ENCODE results near the gene EPHA3. TPM values are rescaled to one million over a fixed set of nuclear protein-coding genes. Genes with fewer than 3 reads are reported as not detected.

The EPHA3 gene
- total RNA-seq, 2 donors from 2014 or later: 0.15 to 0.18 TPM

- Mint-ChIP-seq H3K9me3 (no peaks in the 10 kb centered on the region), H3K4me1 (peaks cover 33% of the 10 kb centered on the region), H3K27ac (no peak overlapping the region), H3K36me3 (ENCODE audit: low read depth) (no peaks in the 10 kb centered on the region), H3K27me3 (ENCODE audit: insufficient read depth) (no peaks in the 10 kb centered on the region), H3K4me3 (no peak overlapping the region)
- Histone ChIP-seq H3K27ac (ENCODE audit: low read depth, low read length) (no peak overlapping the region), H3K4me1 (ENCODE audit: control insufficient read depth, insufficient read depth, low read length) (no peaks in the 10 kb centered on the region), H3K9ac (ENCODE audit: extremely low read depth, low read length, poor library complexity, severe bottlenecking) (no peak overlapping the region), H3K27me3 (ENCODE audit: control insufficient read depth, insufficient read depth, low read length, poor library complexity, severe bottlenecking) (no peaks in the 10 kb centered on the region), H3K9me3 (ENCODE audit: control insufficient read depth, low read length) (no peaks in the 10 kb centered on the region), H3K4me3 (ENCODE audit: low read length) (no peak overlapping the region), H3K36me3 (ENCODE audit: control insufficient read depth, insufficient read depth, low read length) (no peaks in the 10 kb centered on the region)
- no peak for DNase-seq
- WGBS, 2 experiments (ENCODE audit: insufficient coverage in 1 of 2, insufficient read length in 1 of 2): 89 to 100% methylated on average over 1 to 2 of the region's 2 CpGs
- TF ChIP-seq CTCF (conservative IDR thresholded peaks at IDR 0.05): no peak
These were observed 298.2 kb downstream of the EPHA3 start for GRCh38 chr3:89405593-89405992.

- H3K9me3 ChIP-seq (ENCODE audit: control insufficient read depth, low read length): no peaks in the 10 kb centered on the region
- peaks cover 33% of the 10 kb centered on the region for H3K4me1 Mint-ChIP-seq
- no peaks in the 10 kb centered on the region for H3K27me3 Mint-ChIP-seq (ENCODE audit: insufficient read depth)
- no peak for TF ChIP-seq CTCF (conservative IDR thresholded peaks at IDR 0.05)
- H3K27ac ChIP-seq (ENCODE audit: low read depth, low read length): peak overlapping the region; percentile 85
- H3K36me3 ChIP-seq (ENCODE audit: control insufficient read depth, insufficient read depth, low read length): no peaks in the 10 kb centered on the region
- H3K27me3 ChIP-seq (ENCODE audit: control insufficient read depth, insufficient read depth, low read length, poor library complexity, severe bottlenecking): no peaks in the 10 kb centered on the region
- no peak overlapping the region for H3K4me3 Mint-ChIP-seq
- no peak overlapping the region for H3K27ac Mint-ChIP-seq
- no peaks in the 10 kb centered on the region for H3K36me3 Mint-ChIP-seq (ENCODE audit: low read depth)
- H3K9me3 Mint-ChIP-seq: no peaks in the 10 kb centered on the region
- no peaks in the 10 kb centered on the region for H3K4me1 ChIP-seq (ENCODE audit: control insufficient read depth, insufficient read depth, low read length)
- H3K9ac ChIP-seq (ENCODE audit: extremely low read depth, low read length, poor library complexity, severe bottlenecking): no peak overlapping the region
- H3K4me3 ChIP-seq (ENCODE audit: low read length): no peak overlapping the region
- WGBS, 2 experiments (ENCODE audit: insufficient coverage in 1 of 2, insufficient read length in 1 of 2): 42 to 54% methylated on average over 2 to 3 of the region's 3 CpGs
- no peak for DNase-seq
These were observed 303.8 kb downstream of the EPHA3 start for GRCh38 chr3:89411201-89411600.

GRCh38 chr3:89414270-89414669 is 306.8 kb downstream of the EPHA3 start:
- H3K27ac Mint-ChIP-seq: no peak overlapping the region

More at GRCh38 chr3:89414270-89414669, 306.8 kb downstream of the EPHA3 start:
- Histone ChIP-seq H3K9me3 (ENCODE audit: control insufficient read depth, low read length) (no peaks in the 10 kb centered on the region), H3K4me1 (ENCODE audit: control insufficient read depth, insufficient read depth, low read length) (no peaks in the 10 kb centered on the region), H3K27me3 (ENCODE audit: control insufficient read depth, insufficient read depth, low read length, poor library complexity, severe bottlenecking) (no peaks in the 10 kb centered on the region), H3K27ac (ENCODE audit: low read depth, low read length) (no peak overlapping the region), H3K36me3 (ENCODE audit: control insufficient read depth, insufficient read depth, low read length) (no peaks in the 10 kb centered on the region), H3K4me3 (ENCODE audit: low read length) (no peak overlapping the region), H3K9ac (ENCODE audit: extremely low read depth, low read length, poor library complexity, severe bottlenecking) (no peak overlapping the region)
- Mint-ChIP-seq H3K4me1 (peaks cover 23% of the 10 kb centered on the region), H3K4me3 (no peak overlapping the region), H3K9me3 (no peaks in the 10 kb centered on the region), H3K27me3 (ENCODE audit: insufficient read depth) (no peaks in the 10 kb centered on the region), H3K36me3 (ENCODE audit: low read depth) (no peaks in the 10 kb centered on the region)
- no peak for DNase-seq
- 97 to 100% methylated on average over 4 of the region's 4 CpGs for WGBS, 2 experiments (ENCODE audit: insufficient coverage in 1 of 2, insufficient read length in 1 of 2)
- no peak for TF ChIP-seq CTCF (conservative IDR thresholded peaks at IDR 0.05)
